Sigmoid colon (tissue), 4 donors: ENCODE results near the gene WT1.

Experiments
- POLR2AphosphoS5 ChIP-seq, 4 donors: sonication (generic); formaldehyde crosslinking; IDR thresholded peaks; one replicate each; pipeline ENCODE4 v1.6.1; 2017; ENCODE audit warnings: antibody characterized with exemption in 4 of 4
- TF ChIP-seq, protein P1 (sequence below), 4 experiments: fragments of 450-650 bp in 3 of 4; fragments of 200-600 bp in 1 of 4; IDR thresholded peaks; one replicate each; pipeline ENCODE4 v1.5.1; 2016 to 2019; ENCODE audit warnings: antibody characterized with exemption in 4 of 4, mild to moderate bottlenecking in 3 of 4, moderate library complexity in 2 of 4

DNA sequence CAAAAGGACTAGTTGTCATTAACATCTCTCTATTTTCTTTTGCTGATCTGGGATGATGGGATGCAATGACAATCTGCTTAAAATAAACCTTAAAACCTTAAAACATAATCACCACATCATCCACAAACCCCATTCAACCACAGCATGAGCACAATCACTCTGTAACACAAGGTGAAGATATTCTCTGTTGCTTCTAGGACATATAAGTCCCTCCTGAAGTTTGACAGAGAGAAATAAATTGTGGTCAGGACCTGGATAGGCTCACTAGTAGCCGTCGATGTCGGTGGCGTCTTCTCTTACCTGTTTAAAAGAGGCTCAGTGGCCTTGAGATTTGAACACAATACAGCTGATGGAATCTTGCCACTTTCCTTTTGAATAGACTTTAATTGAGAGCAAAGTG, 47.9 kb downstream of the WT1 start:
- TF ChIP-seq, protein P1, sequence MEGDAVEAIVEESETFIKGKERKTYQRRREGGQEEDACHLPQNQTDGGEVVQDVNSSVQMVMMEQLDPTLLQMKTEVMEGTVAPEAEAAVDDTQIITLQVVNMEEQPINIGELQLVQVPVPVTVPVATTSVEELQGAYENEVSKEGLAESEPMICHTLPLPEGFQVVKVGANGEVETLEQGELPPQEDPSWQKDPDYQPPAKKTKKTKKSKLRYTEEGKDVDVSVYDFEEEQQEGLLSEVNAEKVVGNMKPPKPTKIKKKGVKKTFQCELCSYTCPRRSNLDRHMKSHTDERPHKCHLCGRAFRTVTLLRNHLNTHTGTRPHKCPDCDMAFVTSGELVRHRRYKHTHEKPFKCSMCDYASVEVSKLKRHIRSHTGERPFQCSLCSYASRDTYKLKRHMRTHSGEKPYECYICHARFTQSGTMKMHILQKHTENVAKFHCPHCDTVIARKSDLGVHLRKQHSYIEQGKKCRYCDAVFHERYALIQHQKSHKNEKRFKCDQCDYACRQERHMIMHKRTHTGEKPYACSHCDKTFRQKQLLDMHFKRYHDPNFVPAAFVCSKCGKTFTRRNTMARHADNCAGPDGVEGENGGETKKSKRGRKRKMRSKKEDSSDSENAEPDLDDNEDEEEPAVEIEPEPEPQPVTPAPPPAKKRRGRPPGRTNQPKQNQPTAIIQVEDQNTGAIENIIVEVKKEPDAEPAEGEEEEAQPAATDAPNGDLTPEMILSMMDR (IDR thresholded peaks at IDR 0.05) = no peak
- no peak for TF ChIP-seq POLR2AphosphoS5 (IDR thresholded peaks at IDR 0.05)
